T-helper 2 cell treated with Interferon-gamma antibody and Interleukin-4, amounts not matched to agents 100 ng/mL and 5 ng/mL, for 36 hours (primary cell): ENCODE measurements around the gene KCP. TPM values are rescaled to one million over a fixed set of nuclear protein-coding genes. Genes with fewer than 3 reads are reported as not detected.

ENCODE experiments used
- intact Hi-C: fragments of 100-400 bp; cut with micrococcal nuclease; formaldehyde crosslinking; loops from one replicate; pipeline ENCODE4 v1.15.1; 2023
- total RNA-seq: library from RNA; stranded (reverse); gene quantifications from 2 replicates; pipeline ENCODE4 v1.2.3, GENCODE V29; 2022

Gene KCP
- total RNA-seq, 1 donor from 2014 or later, result 0.09 TPM

GRCh38 chr7:128876586-128876977, 33.9 kb downstream of the KCP start:
- intact Hi-C loops, result no loop called here

- intact Hi-C loops, result no loop called here
These were observed 34.4 kb downstream of the KCP start for GRCh38 chr7:128876127-128876526.

- intact Hi-C loops, result no loop called here
These were observed 35.0 kb downstream of the KCP start for GRCh38 chr7:128875523-128875948.

- intact Hi-C loops, result no loop called here
These were observed 36.1 kb downstream of the KCP start for GRCh38 chr7:128874140-128875031.

- intact Hi-C loops, result no loop called here
These were observed 37.3 kb downstream of the KCP start for GRCh38 chr7:128873234-128873633.

GRCh38 chr7:128872394-128872824, 38.1 kb downstream of the KCP start:
- intact Hi-C loops, result no loop called here

- intact Hi-C loops, result no loop called here
These were observed 39.5 kb downstream of the KCP start for GRCh38 chr7:128871050-128871449.

GRCh38 chr7:128869944-128870285, 40.6 kb downstream of the KCP start:
- intact Hi-C loops, result no loop called here

GRCh38 chr7:128869138-128869943, 41.2 kb downstream of the KCP start:
- intact Hi-C loops, result no loop called here

- intact Hi-C loops, result no loop called here
These were observed 41.8 kb downstream of the KCP start for GRCh38 chr7:128868624-128869137.

GRCh38 chr7:128867842-128868623, 42.5 kb downstream of the KCP start:
- intact Hi-C loops, result no loop called here

- intact Hi-C loops, result no loop called here
These were observed 43.3 kb downstream of the KCP start for GRCh38 chr7:128867241-128867640.

- intact Hi-C loops, result no loop called here
These were observed 44.3 kb downstream of the KCP start for GRCh38 chr7:128865996-128866877.

- intact Hi-C loops, result no loop called here
These were observed 45.2 kb downstream of the KCP start for GRCh38 chr7:128865303-128865702.

- intact Hi-C loops, result loop anchor here (2.0 to 5.0 kb wide), 4 partner anchors 19 to 456 kb away; partner anchors contain the start of genes CCDC136, HILPDA and IMPDH1
These were observed 47.0 kb downstream of the KCP start for GRCh38 chr7:128863433-128863989.

- intact Hi-C loops, result loop anchor here (1.0 to 5.0 kb wide), 6 partner anchors 20 to 456 kb away; partner anchors contain the start of genes AHCYL2, CALU, CCDC136 and HILPDA
These were observed 47.7 kb downstream of the KCP start, which contains the start of gene ATP6V1F for GRCh38 chr7:128862571-128863432. Gene ATP6V1F (plus strand): TSS chr7:128862856. CDS start chr7:128862905, 49 bp downstream.

GRCh38 chr7:128861957-128862570, 48.4 kb downstream of the KCP start:
- intact Hi-C loops, result loop anchor here (1.0 to 5.0 kb wide), 6 partner anchors 21 to 455 kb away; partner anchors contain the start of genes AHCYL2, CALU, CCDC136 and HILPDA
